GM21515 (cell line): ENCODE results near the gene FAM171A1.

Source experiments
- ATAC-seq: cut with Tn5 transposase; IDR thresholded peaks from one replicate; pipeline ENCODE4 v1.9.1; 2021; ENCODE audit not compliant: unreplicated experiment

Gene FAM171A1

GRCh38 chr10:15374156-15374555, 3.1 kb upstream of the FAM171A1 start:
- ATAC-seq, result peak; percentile 47

DNA sequence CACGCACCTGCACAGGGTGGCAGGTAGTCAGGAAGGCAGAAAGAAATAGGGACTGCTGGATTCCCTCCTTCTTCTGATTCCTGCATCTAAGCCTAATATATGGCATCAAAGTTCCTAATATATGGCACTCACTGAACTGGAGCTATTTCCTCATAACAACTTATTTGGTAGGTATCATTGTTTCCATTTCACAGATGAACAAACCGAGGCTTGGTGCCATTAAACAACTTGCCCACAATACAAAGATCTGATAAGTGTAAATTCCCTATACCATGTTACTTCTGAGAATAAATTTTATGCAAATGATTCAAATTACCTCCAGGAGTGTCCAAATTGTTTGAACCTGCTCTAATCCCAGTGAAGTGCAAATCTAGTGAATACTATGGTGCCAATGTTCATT, 2.1 kb upstream of the FAM171A1 start:
- ATAC-seq, result no peak

DNA sequence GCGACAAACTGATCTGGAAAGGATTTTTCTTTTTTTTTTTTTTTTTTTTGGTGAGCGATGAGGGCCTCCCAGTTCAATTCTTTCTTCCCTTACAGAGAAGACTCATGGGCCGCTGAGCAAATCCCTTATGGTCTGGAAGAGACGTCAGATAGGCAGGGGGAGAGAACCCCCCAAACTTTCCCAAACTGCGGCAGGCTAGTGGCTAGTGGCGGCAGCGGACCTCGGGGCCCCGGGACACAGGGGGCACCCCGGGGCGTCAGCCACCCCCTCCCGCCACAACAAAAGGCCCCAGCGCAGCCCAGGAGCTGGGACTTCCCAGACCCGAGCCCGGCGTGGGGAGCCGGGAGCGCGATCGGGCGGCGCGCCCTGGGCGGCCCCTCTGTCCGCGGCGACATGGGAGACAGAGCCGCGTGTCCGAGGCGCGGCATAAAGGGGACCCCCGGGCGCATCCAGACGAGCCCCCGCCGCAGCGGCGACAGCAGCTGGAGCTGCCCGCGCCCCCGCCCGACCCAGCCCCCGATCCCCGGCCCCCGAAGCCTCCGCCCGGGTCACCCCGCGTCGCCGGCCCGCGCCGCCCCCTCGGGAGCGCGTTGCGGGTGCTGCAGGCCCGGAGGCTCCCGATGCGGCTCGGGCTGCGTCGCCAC, 755 bp downstream of the FAM171A1 start:
- no peak for ATAC-seq

- ATAC-seq, result no peak
Observed at GRCh38 chr10:15369256-15370211, 1.6 kb downstream of the FAM171A1 start.

- no peak for ATAC-seq
Observed at GRCh38 chr10:15368101-15368855, 2.8 kb downstream of the FAM171A1 start.

DNA sequence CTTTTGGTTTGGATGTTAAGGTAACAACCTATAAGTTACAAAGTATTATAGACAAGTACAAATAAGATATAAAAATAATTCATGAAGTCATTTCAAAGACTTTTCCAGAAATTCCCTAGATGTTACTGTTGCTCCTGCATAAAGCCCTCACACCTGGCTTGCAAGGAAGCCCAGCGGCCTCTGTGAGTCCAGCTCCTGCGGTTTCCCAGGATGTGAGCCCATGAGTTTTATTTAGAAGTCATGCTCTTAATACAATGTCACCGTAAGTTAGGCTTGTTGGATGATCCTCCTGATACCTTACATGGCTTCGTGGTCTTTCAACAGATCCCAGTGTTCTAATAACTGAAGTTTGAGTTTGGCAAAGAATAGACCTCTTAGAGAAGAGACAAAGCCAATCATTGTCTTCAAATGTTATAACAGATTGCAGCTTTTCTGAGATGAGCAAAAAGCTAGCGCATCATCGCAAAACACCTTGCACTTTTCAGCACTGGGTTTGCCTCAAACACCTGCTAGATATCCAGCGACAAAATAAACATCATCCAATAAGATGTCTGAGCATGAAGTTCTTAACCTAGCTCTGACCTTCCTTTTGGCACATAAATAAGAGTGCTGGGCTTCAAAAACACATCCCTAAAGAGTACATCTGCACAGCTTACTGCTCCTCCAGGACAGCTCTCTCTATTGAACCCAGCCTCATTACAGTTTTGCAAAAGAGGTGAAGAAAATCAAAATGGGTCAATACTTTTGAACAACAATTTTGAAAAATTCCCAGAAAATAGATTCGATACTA, 3.6 kb downstream of the FAM171A1 start:
- ATAC-seq, result no peak

DNA sequence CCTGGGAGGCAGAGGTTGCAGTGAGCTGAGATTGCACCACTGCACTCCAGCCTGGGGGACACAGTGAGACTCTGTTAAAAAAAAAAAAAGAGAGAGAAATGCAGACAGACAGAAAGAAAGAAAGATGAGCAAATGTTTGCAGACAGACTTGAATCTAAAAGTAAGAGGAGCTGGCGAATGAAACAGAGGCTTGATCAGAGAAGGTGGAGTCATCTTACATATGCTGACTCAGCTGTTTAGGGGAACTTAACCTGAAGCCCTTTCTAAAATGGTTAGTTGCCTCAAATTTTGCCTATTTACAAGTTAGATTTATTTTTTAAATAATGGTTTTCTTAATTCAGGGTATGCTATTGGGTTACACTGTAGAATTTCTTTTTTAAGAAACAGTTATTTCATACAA, 5.4 kb downstream of the FAM171A1 start:
- no peak for ATAC-seq

GRCh38 chr10:15364001-15364400, 7.1 kb downstream of the FAM171A1 start:
- ATAC-seq, result no peak

- no peak for ATAC-seq
Observed at GRCh38 chr10:15363031-15363430, 8.1 kb downstream of the FAM171A1 start.

DNA sequence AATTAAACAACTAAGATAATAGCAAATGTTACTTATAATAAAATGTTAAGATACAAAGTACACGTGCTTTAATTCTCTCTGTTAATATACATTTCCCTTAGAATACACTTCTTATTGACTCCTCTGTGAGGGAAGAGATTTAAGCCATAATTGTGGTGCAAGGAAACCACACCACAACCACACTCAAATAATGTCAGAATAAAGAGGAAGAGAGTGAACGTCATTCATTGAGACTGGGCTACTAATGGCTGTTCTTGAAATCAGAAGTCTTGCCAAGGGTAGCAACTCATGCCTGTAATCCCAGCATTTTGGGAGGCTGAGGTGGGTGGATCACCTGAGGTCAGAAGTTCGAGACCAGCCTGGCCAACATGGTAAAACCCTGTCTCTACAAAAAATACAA, 10.0 kb downstream of the FAM171A1 start:
- no peak for ATAC-seq

- no peak for ATAC-seq
Observed at GRCh38 chr10:15360566-15360965, 10.5 kb downstream of the FAM171A1 start.

DNA sequence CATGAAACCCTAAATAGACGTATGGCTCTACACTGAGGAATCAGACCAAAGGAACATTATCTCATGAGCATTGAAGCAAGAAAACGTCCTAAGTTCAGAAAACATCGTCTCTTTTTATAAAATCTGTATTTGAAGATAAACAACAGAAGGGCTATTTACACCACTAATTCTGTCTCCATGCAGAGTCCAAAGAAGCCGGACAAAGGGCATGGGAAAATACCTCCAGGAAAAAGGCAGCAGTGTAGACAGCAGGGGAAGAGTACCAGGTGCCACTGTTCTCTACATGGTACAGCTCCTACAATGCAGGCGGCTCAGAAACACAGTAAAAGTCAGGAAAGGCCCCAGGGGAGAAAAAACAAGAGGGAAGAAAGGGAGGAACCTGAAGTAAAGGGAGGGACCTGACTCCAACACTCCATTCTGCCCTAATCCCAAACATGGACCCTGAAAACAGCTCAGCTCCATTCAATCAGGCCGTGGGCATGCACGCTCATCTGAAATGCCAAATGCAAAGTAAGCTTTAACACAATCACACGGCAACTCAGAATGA, 17.5 kb downstream of the FAM171A1 start:
- no peak for ATAC-seq

DNA sequence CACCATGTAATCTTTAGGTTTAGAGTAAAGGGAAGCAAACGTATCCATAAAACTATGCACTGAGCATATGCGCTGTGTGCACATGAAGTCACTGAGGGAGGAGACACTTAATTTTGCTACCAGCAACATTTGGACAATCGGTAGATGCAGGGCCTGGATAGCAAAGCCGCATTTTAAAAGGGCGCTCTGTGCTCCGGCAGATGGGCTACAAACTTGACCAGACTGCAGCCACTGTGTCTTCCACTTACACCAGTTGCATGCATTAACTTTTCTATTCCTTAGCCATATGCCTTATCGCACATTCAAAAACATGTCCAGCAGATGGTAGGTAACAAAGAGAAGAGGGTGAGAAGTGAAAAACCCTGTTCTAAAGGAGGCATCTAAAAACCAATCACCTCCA, 18.3 kb downstream of the FAM171A1 start:
- no peak for ATAC-seq

GRCh38 chr10:15352201-15352600, 18.9 kb downstream of the FAM171A1 start:
- ATAC-seq, result no peak

DNA sequence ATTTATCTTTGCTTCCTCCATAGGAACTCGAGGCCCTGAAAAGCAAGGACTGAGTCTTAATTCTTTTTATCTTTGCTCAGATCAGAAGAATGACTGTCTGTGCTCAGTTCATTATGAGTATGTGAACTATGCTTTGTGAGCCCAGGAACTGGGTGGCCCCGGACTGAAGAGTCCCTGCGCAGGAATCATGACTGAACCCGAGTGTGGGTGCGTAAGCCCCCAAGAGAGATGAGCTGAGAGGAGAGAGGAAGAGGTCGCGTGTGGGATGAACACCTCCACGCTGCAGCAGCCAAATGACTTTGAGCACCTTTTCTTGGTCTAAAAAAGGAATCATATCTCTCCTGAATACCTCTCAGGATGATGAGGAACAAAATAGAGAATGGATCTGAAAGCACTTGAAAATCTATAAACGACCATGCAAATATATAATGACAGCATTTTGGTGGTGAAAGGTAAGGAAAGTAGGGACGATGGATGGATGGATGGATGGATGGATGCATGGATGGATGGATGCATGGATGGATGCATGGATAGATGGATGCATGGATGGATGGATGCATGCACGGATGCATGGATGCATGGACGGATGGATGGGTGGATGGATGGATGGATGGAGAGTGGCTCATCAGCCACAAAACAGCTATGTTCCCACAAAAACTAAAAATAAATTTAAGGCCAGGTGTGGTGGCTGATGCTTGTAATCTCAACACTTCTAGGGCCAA, 19.8 kb downstream of the FAM171A1 start:
- ATAC-seq, result no peak

DNA sequence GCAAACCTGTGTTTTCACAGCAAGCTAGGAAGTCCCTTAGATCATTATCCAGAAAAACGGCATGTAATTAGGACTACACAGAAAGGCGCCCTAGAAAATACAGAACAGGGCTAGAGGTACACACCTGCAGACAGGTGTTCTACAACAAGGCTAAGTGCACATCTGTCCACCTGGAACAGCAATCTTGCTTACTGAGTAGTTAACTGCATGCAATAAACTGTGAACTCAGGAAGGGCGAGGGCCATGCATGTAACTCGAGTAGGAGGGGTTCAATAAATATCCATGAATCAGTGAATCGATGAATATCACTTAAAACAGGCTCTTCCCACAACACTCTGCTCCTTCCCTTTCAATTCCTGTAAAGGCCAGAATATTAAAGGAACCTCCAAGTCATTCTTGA, 22.0 kb downstream of the FAM171A1 start:
- no peak for ATAC-seq

DNA sequence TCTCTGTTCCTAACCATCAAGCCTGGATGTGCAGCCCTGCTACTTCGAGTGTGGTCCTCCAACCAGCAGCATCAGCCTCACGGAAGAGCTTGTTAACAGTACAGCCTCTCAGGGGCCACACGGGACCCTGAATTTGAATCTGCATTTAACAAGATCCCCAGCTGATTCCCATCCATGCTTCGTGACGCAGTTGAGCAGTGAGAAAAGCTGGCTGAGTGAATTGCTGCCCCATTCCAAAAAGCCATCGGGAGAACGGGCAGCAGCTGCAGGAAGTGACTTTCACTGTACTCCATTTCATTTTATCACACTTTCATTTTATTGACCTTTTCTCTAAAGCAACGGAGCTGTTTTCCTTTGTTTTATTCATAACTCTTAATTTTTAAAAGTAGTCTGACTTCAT, 22.5 kb downstream of the FAM171A1 start:
- ATAC-seq, result no peak

DNA sequence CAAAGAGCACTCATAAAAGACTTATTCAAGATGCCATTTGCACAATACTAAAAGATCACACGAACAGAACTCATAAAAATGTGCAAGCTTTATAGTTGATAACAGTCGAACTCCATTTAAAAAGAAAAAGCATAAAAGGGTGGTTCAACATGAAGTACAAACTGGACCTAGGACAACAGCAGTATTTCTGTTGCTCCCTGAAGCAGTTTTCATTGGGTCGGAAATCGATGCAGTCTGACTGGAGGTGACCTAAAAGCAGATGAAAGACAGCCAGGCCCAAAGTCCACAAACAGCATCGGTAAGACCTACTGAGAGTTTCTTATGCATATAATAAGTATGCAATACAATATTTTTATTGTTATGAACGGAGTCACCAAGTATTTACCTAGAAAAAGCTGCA, 23.9 kb downstream of the FAM171A1 start:
- no peak for ATAC-seq

DNA sequence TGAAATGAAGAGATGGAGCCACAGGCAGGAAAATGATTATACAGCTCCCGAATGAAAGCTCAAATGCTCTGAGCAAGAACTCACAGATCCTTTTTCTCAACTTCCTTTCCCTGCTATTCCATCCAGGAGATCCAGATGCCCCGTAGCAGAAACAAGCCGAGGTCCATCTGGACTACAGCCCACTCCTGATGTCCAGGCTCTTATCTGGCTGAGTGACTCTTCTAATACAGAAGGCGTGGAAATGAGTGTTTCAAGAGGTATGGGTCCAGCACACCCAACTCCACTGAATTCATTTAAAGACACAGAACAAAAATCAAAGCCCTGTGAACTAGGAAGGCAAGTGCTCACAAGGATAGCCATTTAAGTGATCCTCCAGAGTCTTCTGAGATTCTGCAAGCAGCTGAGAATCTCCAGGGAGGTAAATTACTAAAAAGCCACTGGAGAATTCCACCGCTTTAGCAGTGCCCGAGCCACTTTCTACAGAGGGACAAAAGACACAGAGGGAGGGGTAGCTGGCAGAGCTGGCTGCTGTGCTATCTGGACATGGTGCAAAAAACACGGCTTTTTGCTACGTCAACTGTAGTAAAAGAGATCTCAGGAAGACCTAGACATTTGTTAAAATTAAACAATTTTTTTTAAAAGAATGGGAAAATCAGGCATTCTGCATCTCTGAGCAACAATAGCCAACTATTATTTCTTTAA, 24.5 kb downstream of the FAM171A1 start:
- ATAC-seq, result no peak
